Calu3 (cell line): ENCODE measurements around the gene CUBN. TPM values are rescaled to one million over a fixed set of nuclear protein-coding genes. Genes with fewer than 3 reads are reported as not detected.

Experiments
- BruUV-seq: library from RNA; stranded (reverse); fragments of 400-500 nt; replicated peaks from 2 replicates; lab custom pipeline; 2021; lab: Mats Ljungman, UMichigan
- CTCF ChIA-PET: fragments of 300-600 bp; sonication (Branson Sonifier 250); formaldehyde crosslinking; loops from one replicate; lab custom pipeline; 2022; ENCODE audit warnings: antibody characterized with exemption; lab: Charles Lee
- DNase-seq: peaks from one replicate; pipeline ENCODE4 v3.0.0; 2022
- H3K27ac Mint-ChIP-seq: one replicate; pipeline ENCODE4 v1.8.0; 2022; ENCODE audit warnings: mixed read lengths; ENCODE audit not compliant: unreplicated experiment
- H3K27me3 Mint-ChIP-seq: one replicate; pipeline ENCODE4 v1.8.0; 2022; ENCODE audit warnings: mixed read lengths; ENCODE audit not compliant: unreplicated experiment
- H3K36me3 Mint-ChIP-seq: one replicate; pipeline ENCODE4 v1.8.0; 2022; ENCODE audit warnings: mild to moderate bottlenecking, moderate library complexity, mixed read lengths; ENCODE audit not compliant: insufficient read depth, unreplicated experiment
- H3K4me1 Mint-ChIP-seq: one replicate; pipeline ENCODE4 v1.8.0; 2022; ENCODE audit warnings: mild to moderate bottlenecking, low read depth, mixed read lengths; ENCODE audit not compliant: unreplicated experiment
- H3K4me3 Mint-ChIP-seq: one replicate; pipeline ENCODE4 v1.8.0; 2022; ENCODE audit warnings: mild to moderate bottlenecking, low read depth, moderate library complexity, mixed read lengths; ENCODE audit not compliant: unreplicated experiment
- H3K9me3 Mint-ChIP-seq: one replicate; pipeline ENCODE4 v1.8.0; 2022; ENCODE audit warnings: low read depth, mixed read lengths; ENCODE audit not compliant: unreplicated experiment
- intact Hi-C: fragments of 100-400 bp; cut with micrococcal nuclease; formaldehyde crosslinking; loops from one replicate; pipeline ENCODE4 v1.10.0; 2022; ENCODE audit not compliant: unreplicated experiment
- total RNA-seq: library from RNA; stranded (reverse); gene quantifications from 2 replicates; pipeline ENCODE4 v1.2.3, GENCODE V29; 2022
- TF ChIP-seq, protein P1 (sequence below): fragments of 200-600 bp; IDR thresholded peaks from one replicate; pipeline ENCODE4 v1.8.0; 2022; ENCODE audit warnings: antibody characterized with exemption; ENCODE audit not compliant: unreplicated experiment

CUBN gene
- total RNA-seq, 1 experiment from 2014 or later: 0.92 TPM

DNA sequence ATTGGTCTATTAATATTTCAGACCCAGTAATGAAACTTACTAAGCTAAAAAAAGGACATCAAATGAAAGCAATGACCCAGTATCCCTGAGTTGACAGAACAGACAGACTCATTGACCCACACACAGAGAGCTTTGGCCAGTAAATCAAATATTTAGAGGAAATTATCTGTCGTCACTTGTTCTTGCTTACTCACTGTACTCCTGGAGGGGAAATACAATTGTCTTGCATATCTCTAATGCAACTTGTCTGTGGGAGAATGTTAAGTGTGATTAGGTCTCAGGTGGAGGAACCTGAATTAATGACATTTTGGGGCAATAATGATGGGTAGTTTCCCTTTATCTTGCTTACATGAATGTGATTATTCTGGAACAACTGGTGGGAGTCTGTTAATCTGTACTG is 80.4 kb downstream of the CUBN start:
- no TSS peak for BruUV-seq
- no peak for DNase-seq
- CTCF ChIA-PET: no interaction called here
- intact Hi-C loops: no loop called here
- no peak overlapping the region for H3K4me3 Mint-ChIP-seq
- H3K4me1 Mint-ChIP-seq: no peaks in the 10 kb centered on the region
- TF ChIP-seq, protein P1, sequence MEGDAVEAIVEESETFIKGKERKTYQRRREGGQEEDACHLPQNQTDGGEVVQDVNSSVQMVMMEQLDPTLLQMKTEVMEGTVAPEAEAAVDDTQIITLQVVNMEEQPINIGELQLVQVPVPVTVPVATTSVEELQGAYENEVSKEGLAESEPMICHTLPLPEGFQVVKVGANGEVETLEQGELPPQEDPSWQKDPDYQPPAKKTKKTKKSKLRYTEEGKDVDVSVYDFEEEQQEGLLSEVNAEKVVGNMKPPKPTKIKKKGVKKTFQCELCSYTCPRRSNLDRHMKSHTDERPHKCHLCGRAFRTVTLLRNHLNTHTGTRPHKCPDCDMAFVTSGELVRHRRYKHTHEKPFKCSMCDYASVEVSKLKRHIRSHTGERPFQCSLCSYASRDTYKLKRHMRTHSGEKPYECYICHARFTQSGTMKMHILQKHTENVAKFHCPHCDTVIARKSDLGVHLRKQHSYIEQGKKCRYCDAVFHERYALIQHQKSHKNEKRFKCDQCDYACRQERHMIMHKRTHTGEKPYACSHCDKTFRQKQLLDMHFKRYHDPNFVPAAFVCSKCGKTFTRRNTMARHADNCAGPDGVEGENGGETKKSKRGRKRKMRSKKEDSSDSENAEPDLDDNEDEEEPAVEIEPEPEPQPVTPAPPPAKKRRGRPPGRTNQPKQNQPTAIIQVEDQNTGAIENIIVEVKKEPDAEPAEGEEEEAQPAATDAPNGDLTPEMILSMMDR: no peak
- no peaks in the 10 kb centered on the region for H3K27me3 Mint-ChIP-seq
- H3K27ac Mint-ChIP-seq: no peak overlapping the region
- H3K36me3 Mint-ChIP-seq: no peaks in the 10 kb centered on the region
- H3K9me3 Mint-ChIP-seq: peaks cover 5% of the 10 kb centered on the region

DNA sequence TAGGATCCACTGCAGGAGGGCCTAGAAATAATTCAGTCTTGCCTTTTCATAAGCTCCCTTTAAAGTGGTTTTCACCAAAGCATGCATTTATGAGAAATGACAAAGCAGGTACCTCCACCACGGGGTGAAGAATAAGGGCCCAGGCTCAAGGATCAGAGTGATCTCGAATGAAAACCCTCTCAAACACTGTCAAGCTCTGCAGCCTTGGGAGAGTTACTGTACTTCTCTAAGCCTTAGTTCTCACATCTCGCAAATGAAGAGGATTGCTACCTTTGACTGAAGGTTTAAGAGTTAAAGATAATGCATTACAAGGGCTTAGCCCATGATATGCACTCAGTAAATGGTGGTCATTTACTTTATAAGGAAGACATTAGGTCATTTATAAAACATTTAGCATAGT is 81.7 kb downstream of the CUBN start:
- H3K9me3 Mint-ChIP-seq: peaks cover 5% of the 10 kb centered on the region
- H3K27me3 Mint-ChIP-seq: no peaks in the 10 kb centered on the region
- DNase-seq: no peak
- H3K36me3 Mint-ChIP-seq: no peaks in the 10 kb centered on the region
- CTCF ChIA-PET: no interaction called here
- H3K4me3 Mint-ChIP-seq: no peak overlapping the region
- no TSS peak for BruUV-seq
- intact Hi-C loops: no loop called here
- H3K27ac Mint-ChIP-seq: no peak overlapping the region
- TF ChIP-seq, protein P1: no peak
- no peaks in the 10 kb centered on the region for H3K4me1 Mint-ChIP-seq

DNA sequence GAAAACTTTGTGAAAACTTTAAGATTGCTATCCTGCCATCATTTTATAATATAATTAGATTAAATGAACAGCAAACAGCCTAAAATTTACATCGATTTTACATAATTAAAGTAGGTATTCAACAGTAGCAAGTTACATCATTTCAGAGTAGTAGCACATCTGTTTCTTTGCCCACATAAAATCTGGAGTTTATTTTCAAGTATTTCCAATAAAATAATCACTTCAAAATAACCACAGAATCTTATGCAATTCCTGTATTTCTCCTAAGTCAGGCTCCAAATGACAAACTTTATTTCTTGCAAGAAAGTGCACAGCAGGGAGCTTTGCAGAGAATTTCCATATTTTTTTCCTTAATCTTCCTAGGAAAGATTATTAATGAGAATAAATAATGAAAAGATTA is 82.6 kb downstream of the CUBN start:
- Mint-ChIP-seq H3K27ac (no peak overlapping the region), H3K4me3 (no peak overlapping the region), H3K36me3 (no peaks in the 10 kb centered on the region), H3K27me3 (no peaks in the 10 kb centered on the region), H3K9me3 (peaks cover 5% of the 10 kb centered on the region), H3K4me1 (no peaks in the 10 kb centered on the region)
- CTCF ChIA-PET: no interaction called here
- intact Hi-C loops: no loop called here
- TF ChIP-seq, protein P1: no peak
- DNase-seq: no peak
- no TSS peak for BruUV-seq

DNA sequence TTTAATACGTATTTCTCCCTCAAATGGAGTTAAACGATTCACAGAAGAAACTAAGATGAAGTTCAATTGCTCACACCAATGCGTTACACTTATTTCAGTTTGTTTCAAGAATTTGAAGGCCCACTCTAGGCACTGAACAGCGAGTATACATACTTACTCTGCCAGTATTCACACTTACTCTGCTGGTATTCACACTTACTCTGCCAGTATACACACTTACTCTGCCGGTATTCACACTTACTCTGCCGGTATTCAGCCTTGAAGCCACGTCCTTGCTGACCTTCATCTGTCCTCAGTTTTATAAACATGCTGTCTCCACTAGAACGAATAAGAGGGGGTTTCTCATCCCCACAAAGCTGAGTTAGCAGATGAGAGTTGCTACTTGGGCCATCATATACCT is 86.0 kb downstream of the CUBN start:
- no peaks in the 10 kb centered on the region for H3K27me3 Mint-ChIP-seq
- H3K36me3 Mint-ChIP-seq: no peaks in the 10 kb centered on the region
- intact Hi-C loops: no loop called here
- no peak for DNase-seq
- no TSS peak for BruUV-seq
- CTCF ChIA-PET: no interaction called here
- no peak overlapping the region for H3K4me3 Mint-ChIP-seq
- no peak overlapping the region for H3K27ac Mint-ChIP-seq
- TF ChIP-seq, protein P1: no peak
- H3K4me1 Mint-ChIP-seq: no peaks in the 10 kb centered on the region
- no peaks in the 10 kb centered on the region for H3K9me3 Mint-ChIP-seq
